ENCODE results near the gene IQSEC1. TPM values are rescaled to one million over a fixed set of nuclear protein-coding genes. Genes with fewer than 3 reads are reported as not detected.

IQSEC1 gene
- total and polyA plus RNA-seq, 2 experiments from 2014 or later = 8.0 to 51.9 TPM

- Histone ChIP-seq H3K27me3 (ENCODE audit: insufficient read depth) (no peaks in the 10 kb centered on the region), H3F3A (replicated peaks; ENCODE audit: low read depth) (no peaks in the 10 kb centered on the region), H3K79me2 (replicated peaks; ENCODE audit: insufficient read depth) (peaks cover 9% of the 10 kb centered on the region), H3K4me1 (ENCODE audit: insufficient read depth) (0 out of 2 replicates have a peak, but pooled peaks cover 3% of the 10 kb centered on the region), H3K9me2 (ENCODE audit: insufficient read depth) (no peaks in the 10 kb centered on the region), H4K20me1 (replicated peaks; ENCODE audit: insufficient read depth) (peaks cover 16% of the 10 kb centered on the region; the same call in 1 of the 2 replicates), H3K4me3 (no peak overlapping the region), H3K36me3 (ENCODE audit: insufficient read depth) (no peaks in the 10 kb centered on the region), H3K27ac (ENCODE audit: low read depth) (no peak overlapping the region), H2AFZ (no peak overlapping the region), H3K4me2 (no peak overlapping the region)
- ATAC-seq (no peak), DNase-seq (ENCODE audit: low spot score) (no peak)
- peaks cover 18% of the 10 kb centered on the region for H3K4me1 Mint-ChIP-seq
- no peak overlapping the region for H3K27ac Mint-ChIP-seq
- peaks cover 6% of the 10 kb centered on the region for H3K27me3 Mint-ChIP-seq (ENCODE audit: insufficient read depth, low read depth, poor library complexity)
- no peaks in the 10 kb centered on the region for H3K36me3 Mint-ChIP-seq (ENCODE audit: low read depth)
- TF ChIP-seq, protein P1, sequence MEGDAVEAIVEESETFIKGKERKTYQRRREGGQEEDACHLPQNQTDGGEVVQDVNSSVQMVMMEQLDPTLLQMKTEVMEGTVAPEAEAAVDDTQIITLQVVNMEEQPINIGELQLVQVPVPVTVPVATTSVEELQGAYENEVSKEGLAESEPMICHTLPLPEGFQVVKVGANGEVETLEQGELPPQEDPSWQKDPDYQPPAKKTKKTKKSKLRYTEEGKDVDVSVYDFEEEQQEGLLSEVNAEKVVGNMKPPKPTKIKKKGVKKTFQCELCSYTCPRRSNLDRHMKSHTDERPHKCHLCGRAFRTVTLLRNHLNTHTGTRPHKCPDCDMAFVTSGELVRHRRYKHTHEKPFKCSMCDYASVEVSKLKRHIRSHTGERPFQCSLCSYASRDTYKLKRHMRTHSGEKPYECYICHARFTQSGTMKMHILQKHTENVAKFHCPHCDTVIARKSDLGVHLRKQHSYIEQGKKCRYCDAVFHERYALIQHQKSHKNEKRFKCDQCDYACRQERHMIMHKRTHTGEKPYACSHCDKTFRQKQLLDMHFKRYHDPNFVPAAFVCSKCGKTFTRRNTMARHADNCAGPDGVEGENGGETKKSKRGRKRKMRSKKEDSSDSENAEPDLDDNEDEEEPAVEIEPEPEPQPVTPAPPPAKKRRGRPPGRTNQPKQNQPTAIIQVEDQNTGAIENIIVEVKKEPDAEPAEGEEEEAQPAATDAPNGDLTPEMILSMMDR (conservative IDR thresholded peaks at IDR 0.05; ENCODE audit: low read depth in 2 of 2) = no peak
- TF ChIP-seq STAT1 (IDR thresholded peaks at IDR 0.05; ENCODE audit: unreplicated experiment) (no peak), JUNB (IDR thresholded peaks at IDR 0.05; ENCODE audit: unreplicated experiment) (no peak), EZH2phosphoT487 (IDR thresholded peaks at IDR 0.05; ENCODE audit: unreplicated experiment) (no peak), EZH2 (IDR thresholded peaks at IDR 0.05; ENCODE audit: low read depth, unreplicated experiment) (no peak), ZNF331 (CRISPR knock-in tag; IDR thresholded peaks at IDR 0.05; ENCODE audit: low read depth) (no peak), POLR2AphosphoS5 (IDR thresholded peaks at IDR 0.05; ENCODE audit: low read depth) (no peak), ZNF462 (CRISPR knock-in tag; IDR thresholded peaks at IDR 0.05) (no peak)
- no peak overlapping the region for H3K4me3 Mint-ChIP-seq
- no peaks in the 10 kb centered on the region for H3K9me3 Mint-ChIP-seq
Measured at GRCh38 chr3:12948371-12948770, 124.9 kb downstream of the IQSEC1 start.
